ENCODE data around the gene SH3BP1. TPM values are rescaled to one million over a fixed set of nuclear protein-coding genes. Genes with fewer than 3 reads are reported as not detected.

Gene SH3BP1
- total RNA-seq, 1 donor = 4.7 TPM

GRCh38 chr22:37629928-37630327, 9.5 kb upstream of the SH3BP1 start:
- Histone ChIP-seq H3K4me2 (ENCODE audit: insufficient read depth, low read length) (no peak overlapping the region), H3K36me3 (ENCODE audit: insufficient read depth, low read length) (peaks cover 25% of the 10 kb centered on the region), H3K27ac (ENCODE audit: low read depth, low read length) (no peak overlapping the region), H4K20me1 (ENCODE audit: insufficient read depth, low read length) (no peaks in the 10 kb centered on the region), H2AFZ (ENCODE audit: low read length) (no peak overlapping the region), H3K4me1 (ENCODE audit: insufficient read depth, low read length) (peaks cover 20% of the 10 kb centered on the region), H3K9me3 (ENCODE audit: low read depth, low read length) (no peaks in the 10 kb centered on the region), H3K4me3 (ENCODE audit: insufficient read depth, low read length) (no peak overlapping the region), H3K79me2 (ENCODE audit: insufficient read depth, low read length) (no peaks in the 10 kb centered on the region), H3K27me3 (ENCODE audit: insufficient read depth, low read length) (no peaks in the 10 kb centered on the region)
- TF ChIP-seq, protein P1, sequence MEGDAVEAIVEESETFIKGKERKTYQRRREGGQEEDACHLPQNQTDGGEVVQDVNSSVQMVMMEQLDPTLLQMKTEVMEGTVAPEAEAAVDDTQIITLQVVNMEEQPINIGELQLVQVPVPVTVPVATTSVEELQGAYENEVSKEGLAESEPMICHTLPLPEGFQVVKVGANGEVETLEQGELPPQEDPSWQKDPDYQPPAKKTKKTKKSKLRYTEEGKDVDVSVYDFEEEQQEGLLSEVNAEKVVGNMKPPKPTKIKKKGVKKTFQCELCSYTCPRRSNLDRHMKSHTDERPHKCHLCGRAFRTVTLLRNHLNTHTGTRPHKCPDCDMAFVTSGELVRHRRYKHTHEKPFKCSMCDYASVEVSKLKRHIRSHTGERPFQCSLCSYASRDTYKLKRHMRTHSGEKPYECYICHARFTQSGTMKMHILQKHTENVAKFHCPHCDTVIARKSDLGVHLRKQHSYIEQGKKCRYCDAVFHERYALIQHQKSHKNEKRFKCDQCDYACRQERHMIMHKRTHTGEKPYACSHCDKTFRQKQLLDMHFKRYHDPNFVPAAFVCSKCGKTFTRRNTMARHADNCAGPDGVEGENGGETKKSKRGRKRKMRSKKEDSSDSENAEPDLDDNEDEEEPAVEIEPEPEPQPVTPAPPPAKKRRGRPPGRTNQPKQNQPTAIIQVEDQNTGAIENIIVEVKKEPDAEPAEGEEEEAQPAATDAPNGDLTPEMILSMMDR (IDR thresholded peaks at IDR 0.05; ENCODE audit: extremely low read depth, low read depth, low read length) = no peak
- DNase-seq (ENCODE audit: insufficient read length, low spot score, missing footprints) = peak; percentile 72

- Histone ChIP-seq H3K4me1 (ENCODE audit: insufficient read depth, low read length) (peaks cover 20% of the 10 kb centered on the region), H3K9me3 (ENCODE audit: low read depth, low read length) (no peaks in the 10 kb centered on the region), H4K20me1 (ENCODE audit: insufficient read depth, low read length) (no peaks in the 10 kb centered on the region), H3K27me3 (ENCODE audit: insufficient read depth, low read length) (no peaks in the 10 kb centered on the region), H3K79me2 (ENCODE audit: insufficient read depth, low read length) (no peaks in the 10 kb centered on the region), H3K4me3 (ENCODE audit: insufficient read depth, low read length) (no peak overlapping the region), H3K4me2 (ENCODE audit: insufficient read depth, low read length) (no peak overlapping the region), H3K36me3 (ENCODE audit: insufficient read depth, low read length) (peaks cover 17% of the 10 kb centered on the region), H2AFZ (ENCODE audit: low read length) (no peak overlapping the region), H3K27ac (ENCODE audit: low read depth, low read length) (no peak overlapping the region)
- TF ChIP-seq, protein P1 (IDR thresholded peaks at IDR 0.05; ENCODE audit: extremely low read depth, low read depth, low read length) = no peak
- DNase-seq (ENCODE audit: insufficient read length, low spot score, missing footprints) = peak; percentile 74
These were observed 8.5 kb upstream of the SH3BP1 start for GRCh38 chr22:37630839-37631435.

DNA sequence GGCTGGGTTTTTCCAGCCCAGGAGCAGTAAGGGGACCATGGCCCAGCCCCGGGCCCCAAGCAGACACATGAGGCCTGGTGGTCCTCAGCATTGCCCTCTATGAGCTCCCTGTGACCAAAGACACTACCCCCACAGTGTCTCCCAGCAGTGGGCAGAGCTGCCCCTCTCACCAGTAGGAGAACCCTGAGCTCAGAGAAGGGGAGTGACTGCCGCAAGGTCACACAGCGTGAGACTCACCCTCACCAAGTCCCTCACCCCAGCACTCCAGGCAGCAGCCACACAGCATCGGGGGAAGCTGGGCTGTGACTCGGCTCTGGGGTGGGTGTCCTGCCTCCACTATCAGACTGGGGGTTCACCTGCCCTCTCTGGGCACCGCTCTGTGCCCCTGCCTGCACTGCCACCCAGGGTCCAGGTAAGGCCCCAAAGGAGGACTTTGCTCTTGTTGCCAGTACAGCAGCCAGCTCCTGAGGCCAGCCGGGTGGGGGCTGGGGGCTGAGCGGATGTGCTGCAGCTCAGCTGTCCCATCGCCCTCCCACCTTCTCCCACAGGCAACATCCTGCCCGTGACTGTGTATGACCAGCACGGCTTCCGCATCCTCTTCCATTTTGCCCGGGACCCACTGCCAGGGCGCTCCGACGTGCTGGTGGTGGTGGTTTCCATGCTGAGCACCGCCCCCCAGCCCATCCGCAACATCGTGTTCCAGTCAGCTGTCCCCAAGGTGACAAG, 7.9 kb upstream of the SH3BP1 start:
- Histone ChIP-seq H3K4me2 (ENCODE audit: insufficient read depth, low read length) (no peak overlapping the region), H4K20me1 (ENCODE audit: insufficient read depth, low read length) (no peaks in the 10 kb centered on the region), H3K9me3 (ENCODE audit: low read depth, low read length) (no peaks in the 10 kb centered on the region), H3K36me3 (ENCODE audit: insufficient read depth, low read length) (peaks cover 16% of the 10 kb centered on the region), H2AFZ (ENCODE audit: low read length) (no peak overlapping the region), H3K79me2 (ENCODE audit: insufficient read depth, low read length) (no peaks in the 10 kb centered on the region), H3K27me3 (ENCODE audit: insufficient read depth, low read length) (no peaks in the 10 kb centered on the region), H3K4me1 (ENCODE audit: insufficient read depth, low read length) (peaks cover 22% of the 10 kb centered on the region), H3K27ac (ENCODE audit: low read depth, low read length) (no peak overlapping the region), H3K4me3 (ENCODE audit: insufficient read depth, low read length) (no peak overlapping the region)
- DNase-seq (ENCODE audit: insufficient read length, low spot score, missing footprints) = peak; percentile 83
- TF ChIP-seq, protein P1 (IDR thresholded peaks at IDR 0.05; ENCODE audit: extremely low read depth, low read depth, low read length) = no peak
